ENCODE measurements around the gene GALNT9. TPM values are rescaled to one million over a fixed set of nuclear protein-coding genes. Genes with fewer than 3 reads are reported as not detected.

The GALNT9 gene
- total and polyA plus RNA-seq, 2 donors (not counting 1 experiment from before 2014, with no cell fraction given), result 0.71 to 2.4 TPM

DNA sequence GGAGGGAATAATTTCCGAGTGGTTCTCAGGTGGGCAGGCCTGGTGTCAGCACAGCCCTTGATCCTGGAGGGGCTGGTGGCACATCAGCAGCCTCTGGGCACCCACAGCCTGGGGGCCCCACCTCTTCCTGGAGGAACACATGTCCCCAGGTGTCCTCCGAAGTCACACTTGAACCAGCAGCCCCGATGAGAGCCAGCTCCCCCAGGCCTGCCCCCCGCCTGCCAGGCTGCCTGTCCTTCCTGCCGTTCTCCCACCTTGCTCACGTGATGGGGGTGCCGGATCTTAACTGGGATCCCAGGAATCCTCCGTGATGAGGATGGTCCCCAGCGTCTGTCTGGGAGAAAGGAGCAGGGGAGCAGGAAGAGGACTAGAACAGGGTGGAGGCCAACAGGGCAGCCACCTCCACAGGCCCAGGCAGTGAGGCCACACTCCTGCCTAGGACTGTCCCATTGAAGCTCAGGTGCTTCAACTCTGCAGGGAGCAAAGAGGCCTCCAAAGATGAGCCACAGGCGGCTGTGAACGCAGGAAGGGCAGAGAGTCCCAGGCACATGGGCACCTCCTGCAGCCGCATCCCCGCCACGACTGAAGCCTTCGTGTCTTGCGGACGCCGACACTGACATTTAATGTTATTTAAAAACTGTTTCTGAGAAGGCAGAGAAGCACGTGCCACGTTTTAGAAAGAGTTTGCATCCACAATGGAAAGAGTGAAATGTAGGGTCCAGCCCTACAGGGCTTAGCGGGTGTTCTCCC lies 77.5 kb downstream of the GALNT9 start:
- POLR2A ChIA-PET, result no interaction called here
- Mint-ChIP-seq H3K4me1 (no peaks in the 10 kb centered on the region), H3K9me3 (ENCODE audit: insufficient read depth) (no peaks in the 10 kb centered on the region), H3K4me3 (no peak overlapping the region), H3K27me3 (peaks cover 9% of the 10 kb centered on the region), H3K27ac (no peak overlapping the region)
- TF ChIP-seq, protein P1, sequence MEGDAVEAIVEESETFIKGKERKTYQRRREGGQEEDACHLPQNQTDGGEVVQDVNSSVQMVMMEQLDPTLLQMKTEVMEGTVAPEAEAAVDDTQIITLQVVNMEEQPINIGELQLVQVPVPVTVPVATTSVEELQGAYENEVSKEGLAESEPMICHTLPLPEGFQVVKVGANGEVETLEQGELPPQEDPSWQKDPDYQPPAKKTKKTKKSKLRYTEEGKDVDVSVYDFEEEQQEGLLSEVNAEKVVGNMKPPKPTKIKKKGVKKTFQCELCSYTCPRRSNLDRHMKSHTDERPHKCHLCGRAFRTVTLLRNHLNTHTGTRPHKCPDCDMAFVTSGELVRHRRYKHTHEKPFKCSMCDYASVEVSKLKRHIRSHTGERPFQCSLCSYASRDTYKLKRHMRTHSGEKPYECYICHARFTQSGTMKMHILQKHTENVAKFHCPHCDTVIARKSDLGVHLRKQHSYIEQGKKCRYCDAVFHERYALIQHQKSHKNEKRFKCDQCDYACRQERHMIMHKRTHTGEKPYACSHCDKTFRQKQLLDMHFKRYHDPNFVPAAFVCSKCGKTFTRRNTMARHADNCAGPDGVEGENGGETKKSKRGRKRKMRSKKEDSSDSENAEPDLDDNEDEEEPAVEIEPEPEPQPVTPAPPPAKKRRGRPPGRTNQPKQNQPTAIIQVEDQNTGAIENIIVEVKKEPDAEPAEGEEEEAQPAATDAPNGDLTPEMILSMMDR (IDR thresholded peaks at IDR 0.05), result no peak
- TF ChIP-seq EZH2 (IDR thresholded peaks at IDR 0.05; ENCODE audit: borderline replicate concordance, insufficient read depth, low read depth, low read length, poor library complexity, severe bottlenecking), result no peak
- CTCF ChIA-PET, result no interaction called here
- Histone ChIP-seq H3K27me3 (replicated peaks in 1 of 4; ENCODE audit: control extremely low read depth in 1 of 4, control insufficient read depth in 3 of 4, insufficient read depth in 4 of 4, low read length in 3 of 4) (peaks cover 0 to 3% (median 0%) of the 10 kb centered on the region in 4 experiments), H4K20me1 (ENCODE audit: control insufficient read depth, insufficient read depth, low read length, poor library complexity, severe bottlenecking) (no peaks in the 10 kb centered on the region), H2AFZ (ENCODE audit: insufficient read depth, low read depth, low read length, poor library complexity, severe bottlenecking) (no peak overlapping the region), H3K79me2 (ENCODE audit: control insufficient read depth, insufficient read depth, low read length) (no peaks in the 10 kb centered on the region), H3K4me2 (replicated peaks; ENCODE audit: low read depth, low read length, poor library complexity, severe bottlenecking) (no peak overlapping the region), H3K36me3 (replicated peaks in 1 of 2; ENCODE audit: control extremely low read depth in 1 of 2, control insufficient read depth in 1 of 2, extremely low read depth in 1 of 2, insufficient read depth in 2 of 2, low read length in 1 of 2) (no peaks in the 10 kb centered on the region), H3K27ac (ENCODE audit: low read length in 2 of 2) (no peak overlapping the region), H3K9me3 (ENCODE audit: control extremely low read depth in 1 of 3, control insufficient read depth in 2 of 3, insufficient read depth in 1 of 3, low read length in 2 of 3) (no peaks in the 10 kb centered on the region), H3K4me1 (ENCODE audit: control insufficient read depth in 2 of 2, insufficient read depth in 2 of 2, low read length in 2 of 2) (no peaks in the 10 kb centered on the region), H3K9ac (ENCODE audit: low read length) (no peak overlapping the region), H3K4me3 (ENCODE audit: control extremely low read depth in 1 of 5, extremely low read depth in 1 of 5, insufficient read depth in 1 of 5, low read depth in 2 of 5, low read length in 4 of 5) (no peak overlapping the region)
- no peak for ATAC-seq (ENCODE audit: low read depth)
- WGBS (ENCODE audit: insufficient coverage), result 92% methylated on average over 21 of the region's 21 CpGs
- intact Hi-C loops (cut with micrococcal nuclease), result no loop called here
- DNase-seq, result no peak

DNA sequence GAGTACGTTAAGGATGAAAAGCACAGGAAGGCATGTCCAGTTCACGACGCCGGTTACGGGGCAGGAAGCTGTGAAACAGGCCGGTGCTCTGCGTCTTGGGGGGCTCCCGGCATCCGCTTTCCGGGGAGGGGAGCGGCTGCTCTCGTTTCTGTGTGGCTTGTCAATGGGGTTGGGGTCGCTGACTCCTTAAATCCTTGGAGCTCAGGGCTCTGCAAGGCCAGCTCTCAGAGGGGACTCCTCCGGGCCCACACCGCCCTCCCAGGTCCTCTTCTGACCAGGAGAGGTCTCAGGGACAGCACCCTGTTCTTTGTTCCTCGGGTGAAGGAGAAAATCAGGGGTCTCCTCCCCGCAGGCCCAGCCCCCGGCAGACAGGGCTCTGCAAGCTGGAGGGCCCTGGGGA lies 78.1 kb downstream of the GALNT9 start:
- intact Hi-C loops (cut with micrococcal nuclease), result no loop called here
- ChIA-PET CTCF (no interaction called here), POLR2A (no interaction called here)
- Histone ChIP-seq H3K79me2 (ENCODE audit: control insufficient read depth, insufficient read depth, low read length) (no peaks in the 10 kb centered on the region), H3K9ac (ENCODE audit: low read length) (no peak overlapping the region), H3K4me3 (ENCODE audit: control extremely low read depth in 1 of 5, extremely low read depth in 1 of 5, insufficient read depth in 1 of 5, low read depth in 2 of 5, low read length in 4 of 5) (no peak overlapping the region), H2AFZ (ENCODE audit: insufficient read depth, low read depth, low read length, poor library complexity, severe bottlenecking) (no peak overlapping the region), H3K36me3 (replicated peaks in 1 of 2; ENCODE audit: control extremely low read depth in 1 of 2, control insufficient read depth in 1 of 2, extremely low read depth in 1 of 2, insufficient read depth in 2 of 2, low read length in 1 of 2) (no peaks in the 10 kb centered on the region), H3K27ac (ENCODE audit: low read length in 2 of 2) (no peak overlapping the region), H4K20me1 (ENCODE audit: control insufficient read depth, insufficient read depth, low read length, poor library complexity, severe bottlenecking) (no peaks in the 10 kb centered on the region), H3K4me1 (ENCODE audit: control insufficient read depth in 2 of 2, insufficient read depth in 2 of 2, low read length in 2 of 2) (no peaks in the 10 kb centered on the region), H3K9me3 (ENCODE audit: control extremely low read depth in 1 of 3, control insufficient read depth in 2 of 3, insufficient read depth in 1 of 3, low read length in 2 of 3) (no peaks in the 10 kb centered on the region), H3K4me2 (replicated peaks; ENCODE audit: low read depth, low read length, poor library complexity, severe bottlenecking) (no peak overlapping the region), H3K27me3 (replicated peaks in 1 of 4; ENCODE audit: control extremely low read depth in 1 of 4, control insufficient read depth in 3 of 4, insufficient read depth in 4 of 4, low read length in 3 of 4) (peaks cover 0 to 3% (median 0%) of the 10 kb centered on the region in 4 experiments)
- H3K27ac Mint-ChIP-seq, result no peak overlapping the region
- no peak overlapping the region for H3K4me3 Mint-ChIP-seq
- ATAC-seq (ENCODE audit: low read depth), result no peak
- H3K4me1 Mint-ChIP-seq, result no peaks in the 10 kb centered on the region
- H3K9me3 Mint-ChIP-seq (ENCODE audit: insufficient read depth), result no peaks in the 10 kb centered on the region
- WGBS (ENCODE audit: insufficient coverage), result 93% methylated on average over 18 of the region's 18 CpGs
- no peak for TF ChIP-seq EZH2 (IDR thresholded peaks at IDR 0.05; ENCODE audit: borderline replicate concordance, insufficient read depth, low read depth, low read length, poor library complexity, severe bottlenecking)
- TF ChIP-seq, protein P1 (IDR thresholded peaks at IDR 0.05), result no peak
- DNase-seq, result no peak
- H3K27me3 Mint-ChIP-seq, result peaks cover 9% of the 10 kb centered on the region

All from B cell (primary cell).